Endothelial cell of umbilical vein (primary cell): ENCODE results near the gene ERI2. TPM values are rescaled to one million over a fixed set of nuclear protein-coding genes. Genes with fewer than 3 reads are reported as not detected.

Source experiments
- BruUV-seq: library from RNA; stranded (reverse); fragments of 400-500 nt; replicated peaks from 2 replicates; lab custom pipeline; 2021; lab: Mats Ljungman, UMichigan
- CTCF ChIA-PET: fragments of 300-600, 350-600 bp; sonication (Branson Sonifier 250); formaldehyde crosslinking; loops from one replicate; lab custom pipeline; 2021; ENCODE audit warnings: antibody characterized with exemption, inconsistent platforms; lab: Charles Lee
- POLR2A ChIA-PET: fragments of 300-600, 350-600 bp; sonication (Branson Sonifier 250); formaldehyde crosslinking; loops from one replicate; lab custom pipeline; 2021; ENCODE audit warnings: antibody characterized with exemption, inconsistent platforms; lab: Charles Lee
- DNase-seq: peaks from one replicate; pipeline ENCODE4 v3.0.0-alpha.2; 2011; ENCODE audit warnings: low read depth, low spot score
- FAIRE-seq: peaks from 2 replicates; lab custom pipeline; 2011; peaks lifted over from hg19 to GRCh38; lab: Jason Lieb, UNC
- H2AFZ ChIP-seq: 2 replicates; pipeline ENCODE4 v1.6.0; 2012; ENCODE audit warnings: low read depth, low read length, control low read depth, inconsistent platforms
- H3K27ac ChIP-seq: 2 replicates; pipeline ENCODE4 v1.5.1; 2011; ENCODE audit warnings: low read depth, mild to moderate bottlenecking, control low read depth, low read length, moderate library complexity; ENCODE audit not compliant: insufficient read depth
- H3K27me3 ChIP-seq, 2 experiments: 2 replicates each; pipeline versions ENCODE4 v1.6.0 to v1.6.1; 2011; ENCODE audit warnings: low read length in 2 of 2, mixed read lengths in 1 of 2; ENCODE audit not compliant: control insufficient read depth in 2 of 2, insufficient read depth in 2 of 2
- H3K36me3 ChIP-seq, 2 experiments: 2 replicates in 1 of 2; 3 replicates in 1 of 2; pipeline ENCODE4 v1.5.1; 2011; ENCODE audit warnings: low read length in 2 of 2, mild to moderate bottlenecking in 1 of 2, moderate library complexity in 1 of 2; ENCODE audit not compliant: control insufficient read depth in 2 of 2, insufficient read depth in 2 of 2; ENCODE audit errors: extremely low read depth in 1 of 2
- H3K4me1 ChIP-seq: 3 replicates; pipeline ENCODE4 v1.5.1; 2011; ENCODE audit warnings: mild to moderate bottlenecking, low read length; ENCODE audit not compliant: control insufficient read depth, insufficient read depth; ENCODE audit errors: extremely low read depth
- H3K4me2 ChIP-seq: 2 replicates; pipeline ENCODE4 v1.6.1; 2011; ENCODE audit warnings: low read length, control low read depth, mixed read lengths; ENCODE audit not compliant: insufficient read depth
- H3K4me3 ChIP-seq, 3 experiments: fragments of 200-600 bp in 1 of 3; sonication (generic), shearing (Covaris generic) in 1 of 3; replicated peaks in 1 of 3; 2 replicates each; pipeline ENCODE4 v1.5.1; 2011 to 2016; ENCODE audit warnings: control low read depth in 3 of 3, low read length in 3 of 3, mild to moderate bottlenecking in 2 of 3, inconsistent platforms in 1 of 3, low read depth in 1 of 3, moderate library complexity in 1 of 3; ENCODE audit not compliant: insufficient read depth in 1 of 3
- H3K79me2 ChIP-seq: 2 replicates; pipeline ENCODE4 v1.6.0; 2012; ENCODE audit warnings: low read length, inconsistent platforms; ENCODE audit not compliant: control insufficient read depth, insufficient read depth
- H3K9ac ChIP-seq: replicated peaks from 2 replicates; pipeline ENCODE3; 2011; ENCODE audit warnings: low read length, control low read depth; ENCODE audit not compliant: insufficient read depth; ENCODE audit errors: extremely low read depth
- H3K9me1 ChIP-seq: replicated peaks from 3 replicates; pipeline ENCODE4 v1.6.0; 2011; ENCODE audit warnings: mild to moderate bottlenecking, low read length; ENCODE audit not compliant: control insufficient read depth, insufficient read depth; ENCODE audit errors: extremely low read depth
- H3K9me3 ChIP-seq: replicated peaks from 2 replicates; pipeline ENCODE4 v1.5.1; 2012; ENCODE audit warnings: low read length, inconsistent platforms; ENCODE audit not compliant: control insufficient read depth, insufficient read depth
- H4K20me1 ChIP-seq: replicated peaks from 2 replicates; pipeline ENCODE3; 2011; ENCODE audit warnings: mild to moderate bottlenecking, low read length; ENCODE audit not compliant: control insufficient read depth, insufficient read depth; ENCODE audit errors: extremely low read depth
- EZH2 ChIP-seq: IDR thresholded peaks from 2 replicates; pipeline ENCODE4 v1.6.1; 2012; ENCODE audit warnings: borderline replicate concordance, low read depth, mild to moderate bottlenecking, moderate library complexity, low read length, inconsistent platforms; ENCODE audit not compliant: severe bottlenecking
- FOS ChIP-seq: IDR thresholded peaks from 2 replicates; pipeline ENCODE4 v1.6.1; 2011; ENCODE audit warnings: mild to moderate bottlenecking, low read length, moderate library complexity, borderline replicate concordance; ENCODE audit not compliant: insufficient read depth
- GATA2 ChIP-seq: IDR thresholded peaks from 2 replicates; pipeline ENCODE4 v1.7.0; 2011; ENCODE audit warnings: low read depth, mild to moderate bottlenecking, moderate library complexity, mixed read lengths, low read length; ENCODE audit not compliant: insufficient read length, insufficient read depth
- JUN ChIP-seq: IDR thresholded peaks from 2 replicates; pipeline ENCODE4 v1.6.1; 2011; ENCODE audit warnings: borderline replicate concordance, low read depth; ENCODE audit not compliant: insufficient read length, insufficient read depth
- MYC ChIP-seq: IDR thresholded peaks from one replicate; pipeline ENCODE4 v1.6.1; 2011; ENCODE audit warnings: mild to moderate bottlenecking, low read depth, low read length
- POLR2A ChIP-seq: IDR thresholded peaks from 2 replicates; pipeline ENCODE4 v1.6.1; 2012; ENCODE audit warnings: low read depth, mild to moderate bottlenecking, control low read depth, low read length
- POLR2AphosphoS5 ChIP-seq: IDR thresholded peaks from 2 replicates; pipeline ENCODE4 v1.6.1; 2012; ENCODE audit warnings: low read depth, mild to moderate bottlenecking, control low read depth, low read length, moderate library complexity; ENCODE audit not compliant: insufficient read depth
- dilution Hi-C: fragments of 300-500 bp; cut with MboI; formaldehyde crosslinking; loops from one replicate; pipeline ENCODE4 v1.15.0; 2019; ENCODE audit warnings: low sequenced_read_pairs; ENCODE audit not compliant: extremely low pct_ligation_motif_present
- intact Hi-C: fragments of 100-400 bp; cut with micrococcal nuclease; formaldehyde crosslinking; loops from one replicate; pipeline ENCODE4 v1.10.0; 2022
- polyA plus RNA-seq, 4 experiments: library from polyadenylated mRNA; depleted of rRNA in 3 of 4; stranded (reverse) in 3 of 4; unstranded in 1 of 4; fragments of >200 nt; gene quantifications; 2 replicates each; pipeline versions ENCODE4 v1.2.1 to v1.2.3, GENCODE V29; 2011 to 2012; ENCODE audit warnings: missing spikeins in 1 of 4
- total RNA-seq: library from RNA; stranded (reverse); gene quantifications from 2 replicates; pipeline ENCODE4 v1.2.3, GENCODE V29; 2021
- TF ChIP-seq, protein P1 (sequence below), 2 donors: IDR thresholded peaks; 1 replicate in 1 of 2; 2 replicates in 1 of 2; pipeline ENCODE4 v1.5.1; 2011; ENCODE audit warnings: low read length in 2 of 2, mild to moderate bottlenecking in 2 of 2, moderate library complexity in 2 of 2, control low read depth in 1 of 2, inconsistent platforms in 1 of 2, low read depth in 1 of 2; ENCODE audit not compliant: insufficient read depth in 1 of 2; ENCODE audit errors: extremely low read depth in 1 of 2
- TF ChIP-seq, protein P2 (sequence below): IDR thresholded peaks from 2 replicates; pipeline ENCODE4 v1.6.1; 2011; ENCODE audit not compliant: insufficient read depth, insufficient read length

ERI2 gene
- total and polyA plus RNA-seq, 2 donors (not counting 3 experiments of a cell fraction or from before 2014, with no cell fraction given): 6.6 to 8.9 TPM

DNA sequence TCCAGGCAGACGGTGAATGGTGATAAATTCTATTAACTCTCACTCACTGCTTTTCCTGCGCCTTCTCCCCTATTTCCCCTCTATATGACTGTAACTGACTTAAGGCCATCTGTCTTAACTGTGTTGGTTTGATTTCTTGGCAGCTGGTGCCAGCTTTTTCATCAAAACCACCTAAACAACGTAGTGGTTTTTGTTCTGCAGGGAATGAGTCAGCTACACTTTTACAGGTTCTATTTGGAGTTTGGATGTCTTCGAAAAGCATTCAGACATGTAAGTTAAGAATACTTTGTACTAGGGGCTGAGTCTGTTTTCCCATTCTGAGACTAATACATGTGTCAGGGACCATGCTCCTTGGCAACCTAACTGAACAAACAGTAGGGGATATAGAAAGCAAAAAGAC is 8.5 kb upstream of the ERI2 start:
- H3K4me2 ChIP-seq: no peak overlapping the region
- H3K4me1 ChIP-seq: peaks cover 11% of the 10 kb centered on the region
- H2AFZ ChIP-seq: peak overlapping the region; percentile 15
- no peaks in the 10 kb centered on the region for H4K20me1 ChIP-seq
- no peak for TF ChIP-seq EZH2
- TF ChIP-seq, protein P1, sequence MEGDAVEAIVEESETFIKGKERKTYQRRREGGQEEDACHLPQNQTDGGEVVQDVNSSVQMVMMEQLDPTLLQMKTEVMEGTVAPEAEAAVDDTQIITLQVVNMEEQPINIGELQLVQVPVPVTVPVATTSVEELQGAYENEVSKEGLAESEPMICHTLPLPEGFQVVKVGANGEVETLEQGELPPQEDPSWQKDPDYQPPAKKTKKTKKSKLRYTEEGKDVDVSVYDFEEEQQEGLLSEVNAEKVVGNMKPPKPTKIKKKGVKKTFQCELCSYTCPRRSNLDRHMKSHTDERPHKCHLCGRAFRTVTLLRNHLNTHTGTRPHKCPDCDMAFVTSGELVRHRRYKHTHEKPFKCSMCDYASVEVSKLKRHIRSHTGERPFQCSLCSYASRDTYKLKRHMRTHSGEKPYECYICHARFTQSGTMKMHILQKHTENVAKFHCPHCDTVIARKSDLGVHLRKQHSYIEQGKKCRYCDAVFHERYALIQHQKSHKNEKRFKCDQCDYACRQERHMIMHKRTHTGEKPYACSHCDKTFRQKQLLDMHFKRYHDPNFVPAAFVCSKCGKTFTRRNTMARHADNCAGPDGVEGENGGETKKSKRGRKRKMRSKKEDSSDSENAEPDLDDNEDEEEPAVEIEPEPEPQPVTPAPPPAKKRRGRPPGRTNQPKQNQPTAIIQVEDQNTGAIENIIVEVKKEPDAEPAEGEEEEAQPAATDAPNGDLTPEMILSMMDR (IDR thresholded peaks at IDR 0.05; ENCODE audit: extremely low read depth in 1 of 2, insufficient read depth in 1 of 2, low read depth in 1 of 2, low read length in 2 of 2): no peak
- TF ChIP-seq MYC: no peak
- no peaks in the 10 kb centered on the region for H3K9me3 ChIP-seq
- peak overlapping the region; percentile 40 for H3K9ac ChIP-seq
- BruUV-seq: no TSS peak
- H3K36me3 ChIP-seq: peaks cover 0 to 2% of the 10 kb centered on the region in 2 experiments
- H3K9me1 ChIP-seq: no peaks in the 10 kb centered on the region
- ChIA-PET POLR2A (no interaction called here), CTCF (interaction anchor here (0.9 to 2.3 kb wide), 7 partner anchors 8 to 53 kb away, joined by 3 to 10 read pairs (median 3); partner anchors contain the start of genes ERI2 and REXO5)
- no peaks in the 10 kb centered on the region for H3K27me3 ChIP-seq
- FAIRE-seq: peak; percentile 71
- peak overlapping the region; percentile 44 for H3K27ac ChIP-seq
- no peak overlapping the region for H3K4me3 ChIP-seq
- no peaks in the 10 kb centered on the region for H3K79me2 ChIP-seq
- intact Hi-C loops: no loop called here
- DNase-seq: peak; percentile 97
- dilution Hi-C loops: no loop called here

DNA sequence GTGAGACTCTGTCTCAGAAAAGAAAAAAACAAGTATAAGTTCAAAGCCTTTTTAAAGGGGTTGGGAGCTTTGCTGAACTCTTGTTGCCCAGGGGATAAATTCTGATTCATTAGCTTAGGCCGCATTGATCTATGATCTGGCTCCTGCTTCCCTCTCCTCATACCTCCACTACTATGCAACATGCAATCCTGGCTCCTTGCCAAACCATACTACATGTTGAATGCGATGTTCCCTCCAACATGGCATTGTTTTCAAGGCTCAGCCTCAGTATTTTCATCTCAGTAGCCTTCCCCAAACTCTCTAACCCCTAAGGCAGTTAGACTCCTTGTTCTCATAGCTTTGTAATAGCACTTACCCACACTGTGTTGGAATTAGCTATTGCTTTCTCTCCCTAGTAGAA is 6.2 kb upstream of the ERI2 start:
- no TSS peak for BruUV-seq
- H3K36me3 ChIP-seq: no peaks in the 10 kb centered on the region
- no peaks in the 10 kb centered on the region for H3K9me1 ChIP-seq
- no peak overlapping the region for H3K9ac ChIP-seq
- H4K20me1 ChIP-seq: no peaks in the 10 kb centered on the region
- H2AFZ ChIP-seq: no peak overlapping the region
- ChIA-PET CTCF (no interaction called here), POLR2A (no interaction called here)
- intact Hi-C loops: no loop called here
- no peak overlapping the region for H3K27ac ChIP-seq
- H3K4me3 ChIP-seq: no peak overlapping the region
- FAIRE-seq (no peak), DNase-seq (no peak)
- no peaks in the 10 kb centered on the region for H3K9me3 ChIP-seq
- no peak overlapping the region for H3K4me2 ChIP-seq
- no peaks in the 10 kb centered on the region for H3K27me3 ChIP-seq
- dilution Hi-C loops: no loop called here
- TF ChIP-seq MYC (no peak), GATA2 (no peak), EZH2 (no peak), FOS (no peak), JUN (no peak), POLR2A (no peak), POLR2AphosphoS5 (no peak)
- TF ChIP-seq, protein P2, sequence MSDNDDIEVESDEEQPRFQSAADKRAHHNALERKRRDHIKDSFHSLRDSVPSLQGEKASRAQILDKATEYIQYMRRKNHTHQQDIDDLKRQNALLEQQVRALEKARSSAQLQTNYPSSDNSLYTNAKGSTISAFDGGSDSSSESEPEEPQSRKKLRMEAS: no peak
- TF ChIP-seq, protein P1 (IDR thresholded peaks at IDR 0.05; ENCODE audit: extremely low read depth in 1 of 2, insufficient read depth in 1 of 2, low read depth in 1 of 2, low read length in 2 of 2): no peak
- H3K4me1 ChIP-seq: peaks cover 11% of the 10 kb centered on the region
- H3K79me2 ChIP-seq: no peaks in the 10 kb centered on the region
